Measurements from ENCODE around the gene VAMP8. TPM values are rescaled to one million over a fixed set of nuclear protein-coding genes. Genes with fewer than 3 reads are reported as not detected.
"Not testable (repeated sequence)": the region's sequence is repeated elsewhere in the genome, so short reads cannot be mapped to it uniquely, and the experiment has no call there.

VAMP8 gene
- total and polyA plus RNA-seq, 2 of the 8 experiments (the other 6 are each of a cell fraction or from before 2014, with no cell fraction given) = 34.4 to 69.7 TPM

DNA sequence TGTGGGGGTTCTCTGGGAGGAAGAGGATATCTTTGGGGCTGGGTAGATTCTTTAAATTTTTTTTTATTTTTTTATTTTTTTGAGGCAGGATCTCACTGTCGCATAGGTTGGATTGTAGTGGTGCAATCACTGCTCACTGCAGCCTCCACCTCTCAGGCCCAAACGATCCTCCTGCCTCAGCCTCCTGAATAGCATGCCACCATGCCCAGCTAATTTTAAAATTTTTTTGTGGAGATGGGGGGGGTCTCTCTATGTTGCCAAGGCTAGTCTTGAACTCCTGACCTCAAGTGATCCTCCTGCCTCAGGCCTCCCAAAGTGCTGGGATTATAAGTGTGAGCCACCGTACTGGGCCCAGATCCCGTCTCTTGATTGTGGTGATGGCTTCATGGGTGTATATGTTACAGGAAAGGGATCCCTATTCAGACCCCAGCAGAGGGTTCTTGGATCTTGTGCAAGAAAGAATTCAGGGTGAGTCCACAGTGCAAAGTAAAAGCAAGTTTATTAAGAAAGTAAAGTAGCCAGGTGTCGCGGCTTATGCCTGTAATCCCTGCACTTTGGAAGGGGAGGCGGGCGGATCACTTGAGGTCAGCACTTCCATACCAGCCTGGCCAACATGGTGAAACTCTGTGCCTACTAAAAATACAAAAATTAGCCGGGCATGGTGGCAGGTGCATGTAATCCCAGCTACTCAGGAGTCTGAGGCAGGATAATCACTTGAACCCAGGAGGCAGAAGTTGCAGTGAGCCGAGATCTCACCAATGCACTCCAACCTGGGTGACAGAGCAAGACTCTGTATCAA, 36.5 kb downstream of the VAMP8 start (continued):
- no peak for TF ChIP-seq EZH2 (IDR thresholded peaks at IDR 0.05; ENCODE audit: low read depth, low read length, severe bottlenecking)
- TF ChIP-seq TAF7 (optimal IDR thresholded peaks at IDR 0.05; ENCODE audit: borderline replicate concordance, low read depth, low read length) = no peak
- TF ChIP-seq SAP30 (IDR thresholded peaks at IDR 0.05; ENCODE audit: insufficient read depth, insufficient replicate concordance, low read length) = no peak
- no peak for TF ChIP-seq PHF8 (conservative IDR thresholded peaks at IDR 0.05; ENCODE audit: low read depth, low read length)
- no peak for TF ChIP-seq GTF2F1 (IDR thresholded peaks at IDR 0.05; ENCODE audit: borderline replicate concordance, low read depth, low read length)
- no peak for TF ChIP-seq SIRT6 (IDR thresholded peaks at IDR 0.05; ENCODE audit: low read length)

DNA sequence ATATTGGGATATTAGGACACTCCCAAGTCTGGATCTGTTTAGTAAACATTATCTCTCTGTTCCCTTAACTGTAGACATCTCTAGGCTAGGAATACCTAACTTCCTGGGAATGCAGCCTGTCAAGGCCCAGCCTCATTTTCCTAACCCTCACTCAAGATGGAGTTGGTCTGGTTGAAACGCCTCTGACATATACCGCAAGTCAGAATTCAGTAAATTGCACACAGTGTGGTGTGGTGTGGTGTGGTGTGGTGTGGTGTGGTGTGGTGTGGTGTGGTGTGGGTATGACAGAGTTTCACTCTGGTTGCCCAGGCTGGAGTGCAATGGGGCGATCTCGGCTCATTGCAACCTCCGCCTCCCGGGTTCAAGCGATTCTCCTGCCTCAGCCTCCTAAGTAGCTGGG, 37.4 kb downstream of the VAMP8 start:
- not testable (repeated sequence) for H3K27ac ChIP-seq (ENCODE audit: low read depth, low read length); H3K79me1 ChIP-seq (ENCODE audit: low read depth, low read length); H2BK20ac ChIP-seq (ENCODE audit: low read length); H2BK120ac ChIP-seq (replicated peaks; ENCODE audit: low read depth, low read length); H3K14ac ChIP-seq (ENCODE audit: insufficient read length); H4K8ac ChIP-seq (ENCODE audit: extremely low read depth, insufficient read depth, low read length); H3K4me3 ChIP-seq (ENCODE audit: extremely low read depth in 1 of 4, insufficient read depth in 2 of 4, low read depth in 3 of 4, low read length in 4 of 4); H3K4me2 ChIP-seq (ENCODE audit: insufficient read depth in 1 of 2, low read depth in 2 of 2, low read length in 2 of 2); DNase-seq (ENCODE audit: low read depth in 1 of 2, low spot score in 2 of 2); H2AK5ac ChIP-seq (ENCODE audit: low read depth, low read length); H3K23ac ChIP-seq (ENCODE audit: insufficient read length); H4K5ac ChIP-seq (ENCODE audit: insufficient read length, low read depth, low read length); H2BK12ac ChIP-seq (ENCODE audit: low read depth, low read length); H3K4ac ChIP-seq (replicated peaks; ENCODE audit: insufficient read length, low read depth, low read length); H4K91ac ChIP-seq (replicated peaks; ENCODE audit: insufficient read length, low read length); H3K9me3 ChIP-seq (ENCODE audit: insufficient read depth in 2 of 2, low read depth in 1 of 2, low read length in 1 of 2); H3K23me2 ChIP-seq (ENCODE audit: low read depth, low read length); H3K18ac ChIP-seq (ENCODE audit: extremely low read depth, low read length); FAIRE-seq; H2BK15ac ChIP-seq (ENCODE audit: low read length); H2AFZ ChIP-seq (ENCODE audit: low read length); H3K4me1 ChIP-seq (replicated peaks in 1 of 4; ENCODE audit: control insufficient read depth in 3 of 4, insufficient read depth in 4 of 4, low read length in 3 of 4); H3K56ac ChIP-seq (replicated peaks; ENCODE audit: insufficient read length, low read depth, low read length); H2BK5ac ChIP-seq (ENCODE audit: low read depth, low read length); H3K9ac ChIP-seq (replicated peaks in 1 of 4; ENCODE audit: extremely low read depth in 1 of 4, low read depth in 3 of 4, low read length in 3 of 4); H3K27me3 ChIP-seq (replicated peaks in 1 of 4; ENCODE audit: control insufficient read depth in 3 of 4, extremely low read depth in 1 of 4, insufficient read depth in 3 of 4, low read length in 3 of 4)
- 95% methylated on average over 7 of the region's 7 CpGs; no CpG with 5 or more reads in 1 of the 2 experiments for WGBS, 2 experiments (ENCODE audit: extremely low coverage in 1 of 2, insufficient coverage in 1 of 2, insufficient read length in 1 of 2, insufficient replicate concordance in 2 of 2, low coverage in 1 of 2, low lambda C conversion rate in 2 of 2, missing lambda C conversion rate in 1 of 2)
- peaks cover 11 to 40% of the 10 kb centered on the region in 2 experiments for H3K79me2 ChIP-seq (ENCODE audit: control insufficient read depth in 1 of 2, insufficient read depth in 2 of 2, low read length in 2 of 2)
- peaks cover 0 to 11% of the 10 kb centered on the region in 2 experiments for H4K20me1 ChIP-seq (replicated peaks in 1 of 2; ENCODE audit: control insufficient read depth in 1 of 2, insufficient read depth in 2 of 2, low read length in 2 of 2)
- ChIA-PET POLR2A (ENCODE audit: partially characterized antibody) (interaction anchor here (0.9 to 7.9 kb wide), 9 partner anchors 12 to 201 kb away, joined by 3 to 95 read pairs (median 5); partner anchors contain the start of genes MAT2A and TMEM150A), CTCF (ENCODE audit: partially characterized antibody) (interaction anchor here (1.9 kb wide), 1 partner anchor 23 kb away, joined by 7 read pairs; no protein-coding TSS in a partner anchor)
- H3K36me3 ChIP-seq (ENCODE audit: control insufficient read depth in 2 of 4, insufficient read depth in 4 of 4, low read length in 3 of 4) = peaks cover 0 to 16% (median 5%) of the 10 kb centered on the region in 4 experiments; a peak in 5 of 8 replicates

All from H1 (cell line).